Measurements from ENCODE around the gene STARD4.

The STARD4 gene

DNA sequence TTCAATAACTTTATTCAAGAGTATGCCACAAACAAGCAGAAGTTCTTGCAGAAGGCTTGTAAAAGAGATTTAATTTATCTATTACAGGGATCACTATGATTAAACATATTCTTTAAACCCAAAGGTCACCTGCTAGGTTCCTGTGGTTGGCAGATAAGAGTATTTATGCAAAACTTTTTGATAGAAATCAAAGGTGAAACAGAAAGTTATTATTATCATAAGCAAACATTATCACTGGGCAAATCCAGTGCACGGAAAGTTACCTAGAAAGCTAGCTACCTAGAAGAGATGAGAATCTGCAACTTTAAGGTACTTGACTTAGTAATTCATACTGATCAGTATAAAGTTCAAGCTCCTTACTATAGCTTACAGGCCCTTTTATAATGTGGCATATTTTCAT, 3.2 kb downstream of the STARD4 start:
- Mint-ChIP-seq H3K4me3 (no peak overlapping the region), H3K4me1 (peaks cover 41% of the 10 kb centered on the region), H3K27me3 (ENCODE audit: low read depth, poor library complexity) (no peaks in the 10 kb centered on the region), H3K36me3 (ENCODE audit: low read depth) (peaks cover 30% of the 10 kb centered on the region), H3K27ac (no peak overlapping the region), H3K9me3 (no peaks in the 10 kb centered on the region)
- DNase-seq, result no peak
- TF ChIP-seq, protein P1, sequence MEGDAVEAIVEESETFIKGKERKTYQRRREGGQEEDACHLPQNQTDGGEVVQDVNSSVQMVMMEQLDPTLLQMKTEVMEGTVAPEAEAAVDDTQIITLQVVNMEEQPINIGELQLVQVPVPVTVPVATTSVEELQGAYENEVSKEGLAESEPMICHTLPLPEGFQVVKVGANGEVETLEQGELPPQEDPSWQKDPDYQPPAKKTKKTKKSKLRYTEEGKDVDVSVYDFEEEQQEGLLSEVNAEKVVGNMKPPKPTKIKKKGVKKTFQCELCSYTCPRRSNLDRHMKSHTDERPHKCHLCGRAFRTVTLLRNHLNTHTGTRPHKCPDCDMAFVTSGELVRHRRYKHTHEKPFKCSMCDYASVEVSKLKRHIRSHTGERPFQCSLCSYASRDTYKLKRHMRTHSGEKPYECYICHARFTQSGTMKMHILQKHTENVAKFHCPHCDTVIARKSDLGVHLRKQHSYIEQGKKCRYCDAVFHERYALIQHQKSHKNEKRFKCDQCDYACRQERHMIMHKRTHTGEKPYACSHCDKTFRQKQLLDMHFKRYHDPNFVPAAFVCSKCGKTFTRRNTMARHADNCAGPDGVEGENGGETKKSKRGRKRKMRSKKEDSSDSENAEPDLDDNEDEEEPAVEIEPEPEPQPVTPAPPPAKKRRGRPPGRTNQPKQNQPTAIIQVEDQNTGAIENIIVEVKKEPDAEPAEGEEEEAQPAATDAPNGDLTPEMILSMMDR (IDR thresholded peaks at IDR 0.05), result no peak

DNA sequence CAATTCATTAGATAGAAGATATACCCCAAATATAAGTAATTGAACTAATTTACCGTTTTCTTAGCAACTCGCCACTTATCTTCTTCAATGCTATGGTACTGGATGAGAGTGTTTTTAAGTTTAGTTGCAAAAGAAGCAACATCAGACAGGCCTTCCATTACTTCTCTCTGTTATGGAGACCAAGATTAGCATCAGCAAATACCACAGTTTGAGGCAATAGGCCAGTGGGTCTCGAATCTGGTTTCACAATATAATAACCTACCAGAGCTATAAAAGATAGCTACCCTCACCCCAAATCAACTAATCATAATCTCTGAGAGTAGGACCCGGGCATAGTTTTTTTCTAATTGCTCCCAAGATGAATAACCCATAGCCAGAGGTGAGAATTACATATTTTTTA, 5.1 kb downstream of the STARD4 start:
- Mint-ChIP-seq H3K4me1 (peaks cover 26% of the 10 kb centered on the region), H3K9me3 (no peaks in the 10 kb centered on the region), H3K36me3 (ENCODE audit: low read depth) (peaks cover 37% of the 10 kb centered on the region), H3K27me3 (ENCODE audit: low read depth, poor library complexity) (no peaks in the 10 kb centered on the region), H3K27ac (no peak overlapping the region), H3K4me3 (no peak overlapping the region)
- TF ChIP-seq, protein P1 (IDR thresholded peaks at IDR 0.05), result no peak
- DNase-seq, result no peak

DNA sequence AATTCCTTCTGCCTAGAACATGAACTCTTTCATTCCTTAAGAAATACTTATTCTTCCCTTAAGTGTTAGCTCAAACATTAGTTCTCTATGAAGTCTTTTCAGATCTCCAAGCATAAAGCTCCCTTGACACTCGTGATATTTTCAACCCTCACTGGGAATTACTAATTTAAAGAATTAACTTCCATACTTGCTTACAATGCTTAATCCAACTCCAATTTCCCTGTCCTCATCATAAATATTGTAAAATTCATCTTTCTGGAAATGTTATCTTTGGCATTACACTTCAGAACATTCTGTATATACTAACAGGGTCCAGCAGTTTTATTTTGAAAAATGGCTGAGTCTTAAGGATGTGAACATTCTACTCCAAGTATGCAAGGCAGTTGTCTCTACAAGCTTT, 7.2 kb downstream of the STARD4 start:
- Mint-ChIP-seq H3K4me3 (no peak overlapping the region), H3K27me3 (ENCODE audit: low read depth, poor library complexity) (no peaks in the 10 kb centered on the region), H3K27ac (no peak overlapping the region), H3K9me3 (no peaks in the 10 kb centered on the region), H3K4me1 (peaks cover 9% of the 10 kb centered on the region), H3K36me3 (ENCODE audit: low read depth) (peaks cover 45% of the 10 kb centered on the region)
- no peak for DNase-seq
- TF ChIP-seq, protein P1 (IDR thresholded peaks at IDR 0.05), result no peak

DNA sequence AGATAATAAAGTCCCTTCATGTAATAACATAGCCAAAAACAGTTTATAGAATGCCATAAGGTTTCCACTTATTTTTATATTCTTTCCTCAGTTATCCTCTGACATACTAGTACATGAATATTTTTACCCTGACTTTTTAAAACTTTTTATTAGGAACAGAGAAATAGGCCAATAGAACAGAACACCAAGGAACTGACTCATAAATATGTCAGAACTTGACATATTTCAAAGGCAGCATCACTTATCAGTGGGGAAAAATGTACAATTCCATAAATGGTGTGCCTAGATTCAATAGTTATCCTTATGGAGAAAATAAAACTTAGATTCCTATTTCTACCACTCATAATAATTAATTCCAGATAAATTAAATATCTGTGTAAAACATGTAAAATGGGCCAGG, 9.4 kb downstream of the STARD4 start:
- no peak overlapping the region for H3K27ac Mint-ChIP-seq
- no peak for DNase-seq
- H3K4me3 Mint-ChIP-seq, result no peak overlapping the region
- no peaks in the 10 kb centered on the region for H3K27me3 Mint-ChIP-seq (ENCODE audit: low read depth, poor library complexity)
- no peaks in the 10 kb centered on the region for H3K9me3 Mint-ChIP-seq
- no peaks in the 10 kb centered on the region for H3K4me1 Mint-ChIP-seq
- TF ChIP-seq, protein P1 (IDR thresholded peaks at IDR 0.05), result no peak
- peaks cover 57% of the 10 kb centered on the region for H3K36me3 Mint-ChIP-seq (ENCODE audit: low read depth)

DNA sequence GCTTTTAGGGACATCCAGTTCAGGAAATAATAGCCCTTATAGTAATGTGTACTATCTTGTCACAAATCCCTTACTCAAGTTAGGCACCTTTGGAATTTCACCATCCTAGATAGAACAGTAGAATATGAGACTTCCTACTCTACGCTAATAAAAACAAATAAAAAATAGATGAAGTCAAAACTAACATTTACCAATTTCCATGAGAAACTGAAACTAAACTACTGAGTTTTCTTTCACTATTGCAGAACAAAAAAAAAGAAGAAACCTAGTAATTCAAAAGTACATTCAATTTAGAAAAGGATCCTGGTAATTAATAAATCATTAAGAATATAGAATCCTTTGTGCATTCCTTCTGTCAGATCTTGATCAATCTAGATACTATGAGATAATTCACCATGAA, 14.0 kb downstream of the STARD4 start:
- H3K27me3 Mint-ChIP-seq (ENCODE audit: low read depth, poor library complexity), result no peaks in the 10 kb centered on the region
- peaks cover 52% of the 10 kb centered on the region for H3K36me3 Mint-ChIP-seq (ENCODE audit: low read depth)
- H3K4me1 Mint-ChIP-seq, result peaks cover 5% of the 10 kb centered on the region
- DNase-seq, result no peak
- no peak overlapping the region for H3K4me3 Mint-ChIP-seq
- TF ChIP-seq, protein P1 (IDR thresholded peaks at IDR 0.05), result no peak
- no peak overlapping the region for H3K27ac Mint-ChIP-seq
- H3K9me3 Mint-ChIP-seq, result no peaks in the 10 kb centered on the region

DNA sequence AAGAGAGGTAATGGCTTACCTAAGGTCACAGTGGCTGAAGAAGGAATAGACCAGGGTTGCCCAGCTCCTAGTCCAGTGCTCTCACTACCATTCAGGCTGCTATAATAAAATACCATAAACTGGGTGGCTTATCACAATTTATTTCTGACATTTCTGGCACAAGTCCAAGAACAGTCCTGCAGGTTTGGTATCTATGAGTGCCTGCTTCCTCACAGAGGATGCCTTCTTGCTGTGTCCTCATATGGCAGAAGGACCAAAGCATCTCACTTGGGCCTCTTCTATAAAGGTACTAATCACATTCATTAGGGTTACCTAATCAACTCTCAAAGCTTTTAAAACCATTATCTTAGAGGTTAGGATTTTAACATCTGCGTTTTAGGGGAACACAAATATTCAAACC, 17.2 kb downstream of the STARD4 start:
- TF ChIP-seq, protein P1 (IDR thresholded peaks at IDR 0.05), result no peak
- peaks cover 5% of the 10 kb centered on the region for H3K4me1 Mint-ChIP-seq

More for the DNA sequence above, 17.2 kb downstream of the STARD4 start:
- no peak overlapping the region for H3K4me3 Mint-ChIP-seq
- H3K9me3 Mint-ChIP-seq, result no peaks in the 10 kb centered on the region
- H3K27me3 Mint-ChIP-seq (ENCODE audit: low read depth, poor library complexity), result no peaks in the 10 kb centered on the region
- H3K36me3 Mint-ChIP-seq (ENCODE audit: low read depth), result peaks cover 43% of the 10 kb centered on the region
- no peak overlapping the region for H3K27ac Mint-ChIP-seq
- no peak for DNase-seq
